Measurements from ENCODE around the gene OR51B2. TPM values are rescaled to one million over a fixed set of nuclear protein-coding genes. Genes with fewer than 3 reads are reported as not detected.

Gene OR51B2
- total RNA-seq, 1 donor = not detected

DNA sequence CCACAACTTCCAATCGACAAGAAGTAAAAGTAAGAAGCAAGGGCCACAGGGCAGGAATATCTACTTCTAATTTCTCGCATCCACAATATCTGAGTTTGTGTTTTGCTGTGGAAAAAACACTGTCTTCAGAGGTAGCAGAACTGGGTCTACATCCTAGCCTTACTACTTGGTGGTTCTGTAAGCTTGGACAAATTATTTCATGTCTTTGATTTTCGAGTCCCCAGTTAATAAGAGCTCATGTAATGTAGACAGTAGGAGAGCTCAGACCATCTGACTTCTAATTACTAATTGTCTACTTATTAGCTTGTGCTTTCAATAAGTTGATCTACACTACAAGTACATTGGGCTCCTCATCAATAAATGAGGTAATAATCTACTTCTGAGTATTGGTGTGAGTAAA lies 41.0 kb downstream of the OR51B2 start:
- DNase-seq (ENCODE audit: low read depth) = no peak
- no peak overlapping the region for H3K4me3 ChIP-seq (ENCODE audit: low read depth, low read length)
- TF ChIP-seq, protein P1, sequence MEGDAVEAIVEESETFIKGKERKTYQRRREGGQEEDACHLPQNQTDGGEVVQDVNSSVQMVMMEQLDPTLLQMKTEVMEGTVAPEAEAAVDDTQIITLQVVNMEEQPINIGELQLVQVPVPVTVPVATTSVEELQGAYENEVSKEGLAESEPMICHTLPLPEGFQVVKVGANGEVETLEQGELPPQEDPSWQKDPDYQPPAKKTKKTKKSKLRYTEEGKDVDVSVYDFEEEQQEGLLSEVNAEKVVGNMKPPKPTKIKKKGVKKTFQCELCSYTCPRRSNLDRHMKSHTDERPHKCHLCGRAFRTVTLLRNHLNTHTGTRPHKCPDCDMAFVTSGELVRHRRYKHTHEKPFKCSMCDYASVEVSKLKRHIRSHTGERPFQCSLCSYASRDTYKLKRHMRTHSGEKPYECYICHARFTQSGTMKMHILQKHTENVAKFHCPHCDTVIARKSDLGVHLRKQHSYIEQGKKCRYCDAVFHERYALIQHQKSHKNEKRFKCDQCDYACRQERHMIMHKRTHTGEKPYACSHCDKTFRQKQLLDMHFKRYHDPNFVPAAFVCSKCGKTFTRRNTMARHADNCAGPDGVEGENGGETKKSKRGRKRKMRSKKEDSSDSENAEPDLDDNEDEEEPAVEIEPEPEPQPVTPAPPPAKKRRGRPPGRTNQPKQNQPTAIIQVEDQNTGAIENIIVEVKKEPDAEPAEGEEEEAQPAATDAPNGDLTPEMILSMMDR (IDR thresholded peaks at IDR 0.05; ENCODE audit: insufficient read depth, low read depth, low read length) = no peak

DNA sequence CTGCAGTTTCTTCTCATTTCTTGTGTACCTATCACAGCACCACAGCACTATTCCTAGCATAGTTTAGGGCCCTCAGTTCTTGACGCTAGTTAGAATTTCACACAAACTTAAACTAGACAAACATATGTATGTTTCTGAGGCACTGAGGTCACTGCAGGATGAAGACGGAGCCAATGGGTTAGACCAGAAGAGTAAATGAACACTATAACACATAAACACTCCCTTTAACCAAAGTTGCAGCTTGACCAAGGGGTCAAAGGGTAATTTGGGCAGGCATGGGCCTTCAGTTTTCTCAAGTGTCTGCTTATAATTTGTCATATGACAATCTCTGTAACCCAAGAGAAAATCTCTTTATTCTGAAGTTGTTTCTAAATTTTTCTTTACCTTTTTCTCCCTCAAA lies 41.5 kb downstream of the OR51B2 start:
- TF ChIP-seq, protein P1 (IDR thresholded peaks at IDR 0.05; ENCODE audit: insufficient read depth, low read depth, low read length) = no peak
- DNase-seq (ENCODE audit: low read depth) = no peak
- no peak overlapping the region for H3K4me3 ChIP-seq (ENCODE audit: low read depth, low read length)

DNA sequence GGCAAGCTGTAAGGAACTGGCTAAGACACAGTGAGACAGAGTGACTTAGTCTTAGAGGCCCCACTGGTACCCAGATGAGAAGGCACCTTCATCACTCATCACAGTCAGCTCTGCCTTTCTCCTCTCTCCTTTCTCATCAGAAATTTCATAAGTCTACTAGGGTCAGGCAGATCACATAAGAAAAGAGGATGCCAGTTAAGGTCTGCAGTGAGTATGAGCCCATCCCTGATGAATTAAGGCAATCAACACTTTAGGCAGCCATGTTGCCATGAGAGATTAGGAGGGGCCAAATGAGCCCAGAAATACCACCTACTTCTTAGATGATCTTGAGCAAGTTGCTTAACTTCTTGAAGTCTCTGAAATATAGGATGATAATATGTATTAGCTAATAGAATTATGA lies 42.5 kb downstream of the OR51B2 start:
- no peak for DNase-seq (ENCODE audit: low read depth)
- TF ChIP-seq, protein P1 (IDR thresholded peaks at IDR 0.05; ENCODE audit: insufficient read depth, low read depth, low read length) = no peak
- no peak overlapping the region for H3K4me3 ChIP-seq (ENCODE audit: low read depth, low read length)

DNA sequence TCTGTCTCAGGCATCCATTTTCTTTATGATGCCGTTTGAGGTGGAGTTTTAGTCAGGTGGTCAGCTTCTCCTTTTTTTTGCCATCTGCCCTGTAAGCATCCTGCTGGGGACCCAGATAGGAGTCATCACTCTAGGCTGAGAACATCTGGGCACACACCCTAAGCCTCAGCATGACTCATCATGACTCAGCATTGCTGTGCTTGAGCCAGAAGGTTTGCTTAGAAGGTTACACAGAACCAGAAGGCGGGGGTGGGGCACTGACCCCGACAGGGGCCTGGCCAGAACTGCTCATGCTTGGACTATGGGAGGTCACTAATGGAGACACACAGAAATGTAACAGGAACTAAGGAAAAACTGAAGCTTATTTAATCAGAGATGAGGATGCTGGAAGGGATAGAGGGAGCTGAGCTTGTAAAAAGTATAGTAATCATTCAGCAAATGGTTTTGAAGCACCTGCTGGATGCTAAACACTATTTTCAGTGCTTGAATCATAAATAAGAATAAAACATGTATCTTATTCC lies 43.5 kb downstream of the OR51B2 start:
- TF ChIP-seq, protein P1 (IDR thresholded peaks at IDR 0.05; ENCODE audit: insufficient read depth, low read depth, low read length) = no peak
- peak; percentile 97 for DNase-seq (ENCODE audit: low read depth)
- H3K4me3 ChIP-seq (ENCODE audit: low read depth, low read length) = no peak overlapping the region

DNA sequence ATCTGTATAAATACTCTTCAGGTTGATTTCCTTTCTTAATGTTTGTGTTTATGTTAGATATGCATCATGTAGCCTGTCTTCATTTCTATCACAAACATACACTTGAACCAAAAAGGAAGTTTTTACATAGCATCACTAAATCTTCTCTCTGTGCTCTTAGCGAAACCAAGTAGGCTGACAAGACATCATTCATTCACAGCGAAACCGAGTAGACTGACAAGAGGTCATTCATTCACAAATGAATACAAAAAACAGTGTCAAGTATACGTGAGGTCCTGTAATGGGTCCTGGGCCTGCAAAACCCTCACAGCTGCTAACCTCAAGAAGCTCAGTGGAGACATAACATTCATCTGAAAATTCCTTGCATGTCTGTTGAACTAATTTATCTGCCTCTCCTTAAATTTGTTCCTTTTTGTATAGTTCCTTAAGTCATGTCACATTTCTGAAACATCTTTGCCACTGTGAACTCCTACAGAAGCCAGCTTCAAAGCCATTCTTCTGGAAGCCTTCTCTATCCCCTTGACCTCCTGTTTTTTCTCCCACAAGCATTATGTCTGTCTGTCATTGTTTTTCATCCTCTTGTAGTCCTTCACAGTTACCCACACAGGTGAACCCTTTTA lies 44.5 kb downstream of the OR51B2 start:
- no peak overlapping the region for H3K4me3 ChIP-seq (ENCODE audit: low read depth, low read length)
- no peak for DNase-seq (ENCODE audit: low read depth)
- TF ChIP-seq, protein P1 (IDR thresholded peaks at IDR 0.05; ENCODE audit: insufficient read depth, low read depth, low read length) = no peak

DNA sequence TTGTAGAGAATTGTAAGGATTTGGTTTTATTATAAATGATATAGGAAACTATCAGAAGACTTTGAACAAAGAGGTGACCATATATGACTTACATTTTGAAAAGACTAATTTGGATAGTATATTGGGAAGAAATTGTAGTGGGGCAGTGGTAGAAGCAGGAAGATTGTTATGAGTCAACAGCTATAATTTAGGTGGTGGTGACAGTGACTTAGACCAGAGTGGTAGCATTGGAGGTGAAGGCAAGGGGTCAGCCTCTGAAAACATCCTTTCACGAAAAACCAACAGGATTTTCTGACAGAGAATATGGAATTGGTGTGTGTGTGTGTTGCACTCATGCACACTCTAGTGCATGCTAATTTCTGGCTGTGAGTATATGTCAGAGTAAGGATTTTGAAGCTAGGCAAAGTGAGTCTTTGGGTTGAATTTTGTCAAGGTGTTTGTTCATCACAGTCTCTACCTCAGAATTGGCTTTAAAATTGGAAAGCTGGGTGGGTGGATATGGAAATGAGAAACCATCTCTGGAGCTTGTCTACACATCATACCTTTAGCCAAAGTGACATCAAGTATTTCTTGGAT lies 46.2 kb downstream of the OR51B2 start:
- TF ChIP-seq, protein P1 (IDR thresholded peaks at IDR 0.05; ENCODE audit: insufficient read depth, low read depth, low read length) = no peak
- no peak overlapping the region for H3K4me3 ChIP-seq (ENCODE audit: low read depth, low read length)
- no peak for DNase-seq (ENCODE audit: low read depth)
